ENCODE results near the gene C16orf78.

DNA sequence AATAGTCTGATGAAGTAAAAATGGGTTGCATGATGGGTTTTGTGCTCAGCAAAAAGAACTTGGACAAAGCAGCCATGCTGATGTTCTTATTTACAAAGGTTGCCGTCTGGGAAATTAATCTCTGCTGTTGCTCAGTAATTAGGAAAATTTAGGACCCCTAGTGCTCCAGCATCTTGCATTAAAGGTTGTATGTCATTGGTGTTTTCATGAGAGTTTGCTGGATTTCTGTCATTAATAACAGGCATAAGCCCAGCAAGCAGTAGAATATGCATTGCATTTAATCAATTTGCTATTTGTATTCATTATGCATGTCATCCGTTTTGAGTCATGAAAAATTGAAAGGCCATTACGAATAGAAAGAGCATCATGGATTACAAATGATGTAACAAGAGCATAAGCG, 45.3 kb upstream of the C16orf78 start:
- TF ChIP-seq, protein P1, sequence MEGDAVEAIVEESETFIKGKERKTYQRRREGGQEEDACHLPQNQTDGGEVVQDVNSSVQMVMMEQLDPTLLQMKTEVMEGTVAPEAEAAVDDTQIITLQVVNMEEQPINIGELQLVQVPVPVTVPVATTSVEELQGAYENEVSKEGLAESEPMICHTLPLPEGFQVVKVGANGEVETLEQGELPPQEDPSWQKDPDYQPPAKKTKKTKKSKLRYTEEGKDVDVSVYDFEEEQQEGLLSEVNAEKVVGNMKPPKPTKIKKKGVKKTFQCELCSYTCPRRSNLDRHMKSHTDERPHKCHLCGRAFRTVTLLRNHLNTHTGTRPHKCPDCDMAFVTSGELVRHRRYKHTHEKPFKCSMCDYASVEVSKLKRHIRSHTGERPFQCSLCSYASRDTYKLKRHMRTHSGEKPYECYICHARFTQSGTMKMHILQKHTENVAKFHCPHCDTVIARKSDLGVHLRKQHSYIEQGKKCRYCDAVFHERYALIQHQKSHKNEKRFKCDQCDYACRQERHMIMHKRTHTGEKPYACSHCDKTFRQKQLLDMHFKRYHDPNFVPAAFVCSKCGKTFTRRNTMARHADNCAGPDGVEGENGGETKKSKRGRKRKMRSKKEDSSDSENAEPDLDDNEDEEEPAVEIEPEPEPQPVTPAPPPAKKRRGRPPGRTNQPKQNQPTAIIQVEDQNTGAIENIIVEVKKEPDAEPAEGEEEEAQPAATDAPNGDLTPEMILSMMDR (IDR thresholded peaks at IDR 0.05), result no peak
- TF ChIP-seq POLR2AphosphoS5 (IDR thresholded peaks at IDR 0.05) (no peak), POLR2A (IDR thresholded peaks at IDR 0.05) (no peak), EP300 (IDR thresholded peaks at IDR 0.05) (no peak)

Measured in upper lobe of left lung (tissue), 4 donors.